WTC11 (cell line): ENCODE results near the gene GPRIN2. TPM values are rescaled to one million over a fixed set of nuclear protein-coding genes. Genes with fewer than 3 reads are reported as not detected.

Experiments used
- AFF4 ChIP-seq: sonication (generic); formaldehyde crosslinking; IDR thresholded peaks from 2 replicates; pipeline ENCODE4 v1.8.1; 2023; ENCODE audit warnings: mild to moderate bottlenecking, missing genetic modification reagents, borderline replicate concordance
- ATF6 ChIP-seq: sonication (generic); formaldehyde crosslinking; IDR thresholded peaks from 2 replicates; pipeline ENCODE4 v1.8.1; 2023; ENCODE audit warnings: mild to moderate bottlenecking, missing genetic modification reagents
- CBFB ChIP-seq: sonication (generic); formaldehyde crosslinking; IDR thresholded peaks from 2 replicates; pipeline ENCODE4 v1.8.1; 2022; ENCODE audit warnings: mild to moderate bottlenecking, low read depth, missing genetic modification reagents
- CTCF ChIP-seq: fragments of 200-600 bp; IDR thresholded peaks from 2 replicates; pipeline ENCODE4 v1.8.0; 2022; ENCODE audit warnings: antibody characterized with exemption
- E2F1 ChIP-seq: sonication (generic); formaldehyde crosslinking; IDR thresholded peaks from 2 replicates; pipeline ENCODE4 v1.8.0; 2022; ENCODE audit warnings: mild to moderate bottlenecking, missing genetic modification reagents
- E2F5 ChIP-seq: sonication (generic); formaldehyde crosslinking; IDR thresholded peaks from 2 replicates; pipeline ENCODE4 v1.8.1; 2022; ENCODE audit warnings: mild to moderate bottlenecking, moderate library complexity, missing genetic modification reagents
- FOXJ3 ChIP-seq: sonication (generic); formaldehyde crosslinking; IDR thresholded peaks from 2 replicates; pipeline ENCODE4 v1.9.0; 2021; ENCODE audit warnings: missing genetic modification reagents, mild to moderate bottlenecking, borderline replicate concordance
- FOXK1 ChIP-seq: sonication (generic); formaldehyde crosslinking; IDR thresholded peaks from 2 replicates; pipeline ENCODE4 v1.8.0; 2022; ENCODE audit warnings: mild to moderate bottlenecking, moderate library complexity, missing genetic modification reagents
- GABPB1 ChIP-seq: sonication (generic); formaldehyde crosslinking; IDR thresholded peaks from 2 replicates; pipeline ENCODE4 v1.8.1; 2023; ENCODE audit warnings: mild to moderate bottlenecking, missing genetic modification reagents
- GRHL2 ChIP-seq: fragments of 250-450 bp; sonication (Bioruptor Pico); IDR thresholded peaks from 2 replicates; pipeline ENCODE4 v1.8.0; 2022; ENCODE audit warnings: mild to moderate bottlenecking, moderate library complexity; ENCODE audit not compliant: insufficient replicate concordance, severe bottlenecking
- GTF2I ChIP-seq: fragments of 250-450 bp; sonication (Bioruptor Pico); conservative IDR thresholded peaks from 2 replicates; pipeline ENCODE4 v1.4.0; 2021; ENCODE audit warnings: mild to moderate bottlenecking
- HMGA2 ChIP-seq: fragments of 250-450 bp; sonication (Bioruptor Pico); IDR thresholded peaks from 2 replicates; pipeline ENCODE4 v1.4.0; 2021; ENCODE audit warnings: mild to moderate bottlenecking, moderate library complexity
- JAZF1 ChIP-seq: fragments of 250-450 bp; sonication (Bioruptor Pico); IDR thresholded peaks from 2 replicates; pipeline ENCODE4 v1.9.0; 2021; ENCODE audit warnings: moderate library complexity, mild to moderate bottlenecking, inconsistent platforms
- NFE2L1 ChIP-seq: sonication (generic); formaldehyde crosslinking; IDR thresholded peaks from 2 replicates; pipeline ENCODE4 v1.8.1; 2023; ENCODE audit warnings: missing genetic modification reagents
- NR3C1 ChIP-seq: sonication (generic); formaldehyde crosslinking; conservative IDR thresholded peaks from 2 replicates; pipeline ENCODE4 v1.8.1; 2023; ENCODE audit warnings: low read depth, mild to moderate bottlenecking, missing genetic modification reagents
- RELA ChIP-seq: sonication (generic); formaldehyde crosslinking; IDR thresholded peaks from 2 replicates; pipeline ENCODE4 v1.8.1; 2022; ENCODE audit warnings: missing genetic modification reagents, mild to moderate bottlenecking, borderline replicate concordance
- RORB ChIP-seq: fragments of 250-450 bp; sonication (Bioruptor Pico); IDR thresholded peaks from 2 replicates; pipeline ENCODE4 v1.9.0; 2021; ENCODE audit warnings: mild to moderate bottlenecking
- SMAD3 ChIP-seq: sonication (generic); formaldehyde crosslinking; IDR thresholded peaks from 2 replicates; pipeline ENCODE4 v1.8.0; 2022; ENCODE audit warnings: missing genetic modification reagents, mild to moderate bottlenecking, borderline replicate concordance
- SP1 ChIP-seq: sonication (generic); formaldehyde crosslinking; conservative IDR thresholded peaks from 2 replicates; pipeline ENCODE4 v1.8.1; 2022; ENCODE audit warnings: missing genetic modification reagents
- TCF7 ChIP-seq: sonication (generic); formaldehyde crosslinking; IDR thresholded peaks from 2 replicates; pipeline ENCODE4 v1.8.0; 2022; ENCODE audit warnings: mild to moderate bottlenecking, low read depth, missing genetic modification reagents, moderate library complexity
- TEAD1 ChIP-seq: sonication (generic); formaldehyde crosslinking; IDR thresholded peaks from 2 replicates; pipeline ENCODE4 v1.8.0; 2022; ENCODE audit warnings: mild to moderate bottlenecking, missing genetic modification reagents
- ZNF232 ChIP-seq: sonication (generic); formaldehyde crosslinking; IDR thresholded peaks from 2 replicates; pipeline ENCODE4 v1.8.0; 2022; ENCODE audit warnings: mild to moderate bottlenecking, missing genetic modification reagents
- ZNF317 ChIP-seq: sonication (generic); formaldehyde crosslinking; IDR thresholded peaks from 2 replicates; pipeline ENCODE4 v1.8.1; 2023; ENCODE audit warnings: low read depth, mild to moderate bottlenecking, moderate library complexity, missing genetic modification reagents, borderline replicate concordance
- ZNF416 ChIP-seq: fragments of 250-450 bp; sonication (Bioruptor Pico); IDR thresholded peaks from 2 replicates; pipeline ENCODE4 v1.9.0; 2021; ENCODE audit warnings: mild to moderate bottlenecking, inconsistent platforms
- ZNF671 ChIP-seq: fragments of 250-450 bp; sonication (Bioruptor Pico); IDR thresholded peaks from 2 replicates; pipeline ENCODE4 v1.8.0; 2021; ENCODE audit warnings: mild to moderate bottlenecking
- total RNA-seq: library from RNA; stranded (reverse); gene quantifications from 3 replicates; pipeline ENCODE4 v1.2.3, GENCODE V29; 2021

The GPRIN2 gene
- total RNA-seq, 1 experiment from 2014 or later: 17.5 TPM

GRCh38 chr10:46555713-46556514 lies 544 bp downstream of the GPRIN2 start (continued):
- TF ChIP-seq CTCF: no peak
- TF ChIP-seq ZNF317 (CRISPR knock-in tag): no peak
- no peak for TF ChIP-seq JAZF1 (CRISPR knock-in tag)
- TF ChIP-seq RELA (CRISPR knock-in tag): no peak; the same call in 1 of the 2 replicates
- no peak for TF ChIP-seq FOXJ3 (CRISPR knock-in tag)
- no peak for TF ChIP-seq GRHL2
- TF ChIP-seq TCF7 (CRISPR knock-in tag): 0 out of 2 replicates have a peak, but pooled peaks have one; percentile 29
- TF ChIP-seq CBFB (CRISPR knock-in tag): 0 out of 2 replicates have a peak, but pooled peaks have one; percentile 25
- TF ChIP-seq E2F1: no peak
- TF ChIP-seq ZNF416 (CRISPR knock-in tag): 0 out of 2 replicates have a peak, but pooled peaks have one; percentile 73
- TF ChIP-seq RORB (CRISPR knock-in tag): no peak
- 0 out of 2 replicates have a peak, but pooled peaks have one; percentile 45 for TF ChIP-seq SMAD3 (CRISPR knock-in tag)
- TF ChIP-seq AFF4 (CRISPR knock-in tag): no peak
- no peak; the same call in 1 of the 2 replicates for TF ChIP-seq TEAD1 (CRISPR knock-in tag)
- TF ChIP-seq FOXK1: no peak
- no peak for TF ChIP-seq ZNF671
- no peak for TF ChIP-seq GABPB1 (CRISPR knock-in tag)
- TF ChIP-seq NR3C1 (CRISPR knock-in tag): peak; percentile 64; the same call in 1 of the 2 replicates
- no peak; the same call in 1 of the 2 replicates for TF ChIP-seq E2F5 (CRISPR knock-in tag)
- no peak for TF ChIP-seq ATF6 (CRISPR knock-in tag)
- TF ChIP-seq SP1 (CRISPR knock-in tag): peak; percentile 14; the same call in 1 of the 2 replicates
- TF ChIP-seq ZNF232 (CRISPR knock-in tag): peak; percentile 83; the same call in 1 of the 2 replicates
- TF ChIP-seq GTF2I (CRISPR knock-in tag): no peak
- TF ChIP-seq NFE2L1 (CRISPR knock-in tag): no peak
- TF ChIP-seq HMGA2 (CRISPR knock-in tag): no peak
